ENCODE data around the gene C3orf33. TPM values are rescaled to one million over a fixed set of nuclear protein-coding genes. Genes with fewer than 3 reads are reported as not detected.

C3orf33 gene
- total and polyA plus RNA-seq, 2 of the 13 experiments (the other 11 are each of a cell fraction or from before 2014, with no cell fraction given) = 9.2 to 12.6 TPM

DNA sequence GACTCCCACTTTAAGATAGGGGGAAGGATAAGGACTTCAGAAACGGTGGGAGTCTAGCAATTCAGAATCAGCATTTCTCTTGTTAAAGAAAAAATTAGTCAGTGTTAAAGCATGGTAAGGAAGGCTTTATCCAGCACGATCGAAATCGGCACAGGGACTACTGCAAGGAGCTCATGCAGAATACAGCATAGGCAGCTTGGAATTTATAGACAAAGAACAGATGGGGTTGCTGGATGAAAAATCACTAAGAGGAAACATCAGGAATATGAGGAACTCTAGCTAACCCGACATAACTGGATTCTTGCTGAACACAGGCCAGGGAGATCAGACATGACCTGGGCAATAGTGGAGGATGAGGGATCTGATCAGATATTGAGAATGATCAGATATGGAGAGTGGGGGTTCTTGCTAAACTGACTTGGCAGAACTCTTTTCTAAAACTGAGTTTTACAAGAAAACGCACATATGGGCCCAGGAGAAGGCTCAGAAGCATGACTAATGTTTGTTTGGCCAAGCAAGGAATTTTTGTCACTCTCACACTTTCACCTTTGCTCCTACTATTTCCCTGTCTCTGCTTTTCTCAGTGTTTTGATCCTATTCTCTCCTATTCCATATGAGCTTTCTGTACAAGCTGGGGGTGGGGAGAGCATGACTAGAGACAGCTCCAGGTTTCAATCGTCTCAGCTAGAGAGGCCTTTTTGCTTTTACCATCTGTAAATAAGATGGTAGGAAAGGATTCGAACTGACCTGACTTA lies 57.3 kb downstream of the C3orf33 start (continued):
- TF ChIP-seq, protein P1, sequence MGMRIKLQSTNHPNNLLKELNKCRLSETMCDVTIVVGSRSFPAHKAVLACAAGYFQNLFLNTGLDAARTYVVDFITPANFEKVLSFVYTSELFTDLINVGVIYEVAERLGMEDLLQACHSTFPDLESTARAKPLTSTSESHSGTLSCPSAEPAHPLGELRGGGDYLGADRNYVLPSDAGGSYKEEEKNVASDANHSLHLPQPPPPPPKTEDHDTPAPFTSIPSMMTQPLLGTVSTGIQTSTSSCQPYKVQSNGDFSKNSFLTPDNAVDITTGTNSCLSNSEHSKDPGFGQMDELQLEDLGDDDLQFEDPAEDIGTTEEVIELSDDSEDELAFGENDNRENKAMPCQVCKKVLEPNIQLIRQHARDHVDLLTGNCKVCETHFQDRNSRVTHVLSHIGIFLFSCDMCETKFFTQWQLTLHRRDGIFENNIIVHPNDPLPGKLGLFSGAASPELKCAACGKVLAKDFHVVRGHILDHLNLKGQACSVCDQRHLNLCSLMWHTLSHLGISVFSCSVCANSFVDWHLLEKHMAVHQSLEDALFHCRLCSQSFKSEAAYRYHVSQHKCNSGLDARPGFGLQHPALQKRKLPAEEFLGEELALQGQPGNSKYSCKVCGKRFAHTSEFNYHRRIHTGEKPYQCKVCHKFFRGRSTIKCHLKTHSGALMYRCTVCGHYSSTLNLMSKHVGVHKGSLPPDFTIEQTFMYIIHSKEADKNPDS (CRISPR knock-in tag; IDR thresholded peaks at IDR 0.05) = no peak
- TF ChIP-seq ZNF747 (CRISPR knock-in tag; IDR thresholded peaks at IDR 0.05; ENCODE audit: borderline replicate concordance) (no peak), TEAD3 (CRISPR knock-in tag; optimal IDR thresholded peaks at IDR 0.05; ENCODE audit: borderline replicate concordance) (no peak), FOXO1 (CRISPR knock-in tag; IDR thresholded peaks at IDR 0.05) (no peak), MTF1 (CRISPR knock-in tag; IDR thresholded peaks at IDR 0.05) (no peak), ARNT (IDR thresholded peaks at IDR 0.05) (no peak), SCMH1 (CRISPR knock-in tag; IDR thresholded peaks at IDR 0.05; ENCODE audit: borderline replicate concordance) (no peak), HMG20B (CRISPR knock-in tag; conservative IDR thresholded peaks at IDR 0.05) (no peak), ZNF143 (CRISPR knock-in tag; IDR thresholded peaks at IDR 0.05) (no peak), HIVEP1 (CRISPR knock-in tag; IDR thresholded peaks at IDR 0.05) (no peak), CEBPB (IDR thresholded peaks at IDR 0.05; ENCODE audit: borderline replicate concordance, low read depth, low read length) (no peak), FIP1L1 (IDR thresholded peaks at IDR 0.05; ENCODE audit: borderline replicate concordance, insufficient read depth, low read depth, low read length) (no peak), KAT8 (CRISPR knock-in tag; IDR thresholded peaks at IDR 0.05) (no peak), THAP11 (CRISPR knock-in tag; IDR thresholded peaks at IDR 0.05) (no peak), ZNF235 (CRISPR knock-in tag; IDR thresholded peaks at IDR 0.05; ENCODE audit: borderline replicate concordance) (no peak), ZNF33B (CRISPR knock-in tag; IDR thresholded peaks at IDR 0.05) (no peak)
- TF ChIP-seq, protein P2, sequence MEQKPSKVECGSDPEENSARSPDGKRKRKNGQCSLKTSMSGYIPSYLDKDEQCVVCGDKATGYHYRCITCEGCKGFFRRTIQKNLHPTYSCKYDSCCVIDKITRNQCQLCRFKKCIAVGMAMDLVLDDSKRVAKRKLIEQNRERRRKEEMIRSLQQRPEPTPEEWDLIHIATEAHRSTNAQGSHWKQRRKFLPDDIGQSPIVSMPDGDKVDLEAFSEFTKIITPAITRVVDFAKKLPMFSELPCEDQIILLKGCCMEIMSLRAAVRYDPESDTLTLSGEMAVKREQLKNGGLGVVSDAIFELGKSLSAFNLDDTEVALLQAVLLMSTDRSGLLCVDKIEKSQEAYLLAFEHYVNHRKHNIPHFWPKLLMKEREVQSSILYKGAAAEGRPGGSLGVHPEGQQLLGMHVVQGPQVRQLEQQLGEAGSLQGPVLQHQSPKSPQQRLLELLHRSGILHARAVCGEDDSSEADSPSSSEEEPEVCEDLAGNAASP (CRISPR knock-in tag; IDR thresholded peaks at IDR 0.05; ENCODE audit: borderline replicate concordance) = no peak
- TF ChIP-seq, protein P3, sequence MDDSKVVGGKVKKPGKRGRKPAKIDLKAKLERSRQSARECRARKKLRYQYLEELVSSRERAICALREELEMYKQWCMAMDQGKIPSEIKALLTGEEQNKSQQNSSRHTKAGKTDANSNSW (CRISPR knock-in tag; IDR thresholded peaks at IDR 0.05; ENCODE audit: borderline replicate concordance) = no peak
- TF ChIP-seq, protein P4, sequence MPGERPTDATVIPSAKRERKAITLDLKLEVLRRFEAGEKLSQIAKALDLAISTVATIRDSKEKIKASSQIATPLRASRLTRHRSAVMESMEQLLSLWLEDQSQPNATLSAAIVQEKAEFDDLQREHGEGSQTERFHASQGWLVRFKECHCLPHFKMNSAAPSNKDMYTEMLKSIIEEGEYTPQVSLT (CRISPR knock-in tag; IDR thresholded peaks at IDR 0.05; ENCODE audit: borderline replicate concordance, low read depth) = no peak
- TF ChIP-seq, protein P5, sequence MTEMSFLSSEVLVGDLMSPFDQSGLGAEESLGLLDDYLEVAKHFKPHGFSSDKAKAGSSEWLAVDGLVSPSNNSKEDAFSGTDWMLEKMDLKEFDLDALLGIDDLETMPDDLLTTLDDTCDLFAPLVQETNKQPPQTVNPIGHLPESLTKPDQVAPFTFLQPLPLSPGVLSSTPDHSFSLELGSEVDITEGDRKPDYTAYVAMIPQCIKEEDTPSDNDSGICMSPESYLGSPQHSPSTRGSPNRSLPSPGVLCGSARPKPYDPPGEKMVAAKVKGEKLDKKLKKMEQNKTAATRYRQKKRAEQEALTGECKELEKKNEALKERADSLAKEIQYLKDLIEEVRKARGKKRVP (CRISPR knock-in tag; IDR thresholded peaks at IDR 0.05) = no peak
- TF ChIP-seq, protein P6, sequence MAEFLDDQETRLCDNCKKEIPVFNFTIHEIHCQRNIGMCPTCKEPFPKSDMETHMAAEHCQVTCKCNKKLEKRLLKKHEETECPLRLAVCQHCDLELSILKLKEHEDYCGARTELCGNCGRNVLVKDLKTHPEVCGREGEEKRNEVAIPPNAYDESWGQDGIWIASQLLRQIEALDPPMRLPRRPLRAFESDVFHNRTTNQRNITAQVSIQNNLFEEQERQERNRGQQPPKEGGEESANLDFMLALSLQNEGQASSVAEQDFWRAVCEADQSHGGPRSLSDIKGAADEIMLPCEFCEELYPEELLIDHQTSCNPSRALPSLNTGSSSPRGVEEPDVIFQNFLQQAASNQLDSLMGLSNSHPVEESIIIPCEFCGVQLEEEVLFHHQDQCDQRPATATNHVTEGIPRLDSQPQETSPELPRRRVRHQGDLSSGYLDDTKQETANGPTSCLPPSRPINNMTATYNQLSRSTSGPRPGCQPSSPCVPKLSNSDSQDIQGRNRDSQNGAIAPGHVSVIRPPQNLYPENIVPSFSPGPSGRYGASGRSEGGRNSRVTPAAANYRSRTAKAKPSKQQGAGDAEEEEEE (CRISPR knock-in tag; IDR thresholded peaks at IDR 0.05; ENCODE audit: borderline replicate concordance) = no peak
- TF ChIP-seq, protein P7, sequence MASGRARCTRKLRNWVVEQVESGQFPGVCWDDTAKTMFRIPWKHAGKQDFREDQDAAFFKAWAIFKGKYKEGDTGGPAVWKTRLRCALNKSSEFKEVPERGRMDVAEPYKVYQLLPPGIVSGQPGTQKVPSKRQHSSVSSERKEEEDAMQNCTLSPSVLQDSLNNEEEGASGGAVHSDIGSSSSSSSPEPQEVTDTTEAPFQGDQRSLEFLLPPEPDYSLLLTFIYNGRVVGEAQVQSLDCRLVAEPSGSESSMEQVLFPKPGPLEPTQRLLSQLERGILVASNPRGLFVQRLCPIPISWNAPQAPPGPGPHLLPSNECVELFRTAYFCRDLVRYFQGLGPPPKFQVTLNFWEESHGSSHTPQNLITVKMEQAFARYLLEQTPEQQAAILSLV (CRISPR knock-in tag; IDR thresholded peaks at IDR 0.05; ENCODE audit: borderline replicate concordance) = no peak

Data from HepG2 (cell line).